Iris pigment epithelial cell (primary cell): Measurements from ENCODE around the gene ALDH1A2.

Experiments
- DNase-seq: peaks from one replicate; pipeline ENCODE4 v3.0.0-alpha.2; 2011; ENCODE audit warnings: low read depth

Gene ALDH1A2

GRCh38 chr15:57994221-57995049 is 71.1 kb downstream of the ALDH1A2 start:
- DNase-seq: peak; percentile 14

GRCh38 chr15:57993409-57994145 is 71.9 kb downstream of the ALDH1A2 start:
- no peak for DNase-seq

DNA sequence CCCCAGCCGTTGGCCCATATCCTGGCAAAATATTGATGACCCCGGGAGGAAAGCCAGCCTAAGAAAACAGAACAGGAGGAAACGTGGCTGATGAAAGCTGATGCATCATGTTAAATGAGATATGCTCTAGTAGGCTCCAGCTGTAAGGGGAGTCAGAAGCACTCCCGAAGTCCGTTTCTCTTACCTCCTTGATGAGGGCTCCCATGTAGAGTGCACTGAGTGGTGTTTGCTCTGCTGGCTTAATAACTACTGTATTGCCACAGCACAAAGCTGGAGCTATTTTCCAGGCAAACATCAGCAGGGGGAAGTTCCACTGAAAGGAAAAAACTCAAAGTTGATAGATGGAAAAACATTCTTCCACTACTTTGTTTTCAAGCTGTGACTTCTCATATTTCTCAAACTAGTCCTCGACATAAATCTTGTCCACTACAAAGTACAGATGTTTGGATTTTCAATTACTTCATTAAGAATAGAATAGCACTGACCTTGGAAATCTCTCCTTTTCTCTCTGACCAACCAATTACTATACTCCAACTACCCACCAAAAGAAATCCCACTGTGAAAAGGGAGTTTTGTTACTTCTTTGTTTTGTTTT is 72.7 kb downstream of the ALDH1A2 start:
- DNase-seq: no peak

- DNase-seq: no peak
Measured at GRCh38 chr15:57973534-57973933, 92.0 kb downstream of the ALDH1A2 start.

- no peak for DNase-seq
Measured at GRCh38 chr15:57972864-57973263, 92.6 kb downstream of the ALDH1A2 start.

DNA sequence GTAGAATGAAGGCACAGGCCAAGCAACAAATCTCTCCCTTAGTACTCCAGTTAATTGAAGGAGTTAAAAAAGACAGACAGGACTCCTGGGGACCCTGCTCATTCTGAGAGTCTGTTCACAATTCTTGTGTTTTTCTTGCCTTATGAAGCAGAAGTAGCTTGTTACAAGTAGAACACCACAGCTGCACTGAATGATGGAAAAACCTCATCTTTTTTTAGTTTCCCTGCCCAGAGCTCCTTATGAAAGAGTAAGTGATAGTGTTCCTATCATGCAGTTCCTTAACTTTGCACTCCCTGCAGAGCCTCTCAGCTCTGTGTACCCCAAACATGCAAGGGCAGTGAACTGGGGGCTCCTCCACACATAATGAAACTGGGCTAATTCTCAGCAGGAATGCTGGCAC is 95.5 kb downstream of the ALDH1A2 start:
- no peak for DNase-seq

DNA sequence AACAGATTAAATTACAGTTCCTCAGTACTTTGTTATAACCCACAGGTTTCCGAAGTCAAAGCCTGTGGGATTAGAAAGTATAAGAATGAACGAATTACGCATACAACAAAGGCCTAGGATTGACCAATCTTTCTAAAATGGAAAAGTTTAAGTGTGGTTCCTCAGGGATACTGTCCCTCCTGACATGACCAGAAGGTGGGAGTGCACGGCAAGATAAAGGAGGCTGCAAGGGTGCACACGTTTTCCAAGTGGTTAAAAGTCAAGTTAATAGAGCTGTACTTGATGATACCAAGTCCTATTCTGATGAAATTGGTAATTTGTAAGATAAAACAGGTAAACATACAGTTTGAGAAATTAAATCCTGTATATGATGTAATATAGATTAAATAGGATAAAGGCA is 96.2 kb downstream of the ALDH1A2 start:
- peak; percentile 46 for DNase-seq

GRCh38 chr15:57962887-57963286 is 102.6 kb downstream of the ALDH1A2 start:
- DNase-seq: no peak

- DNase-seq: no peak
Measured at GRCh38 chr15:57961919-57962318, 103.6 kb downstream of the ALDH1A2 start.

GRCh38 chr15:57957113-57957512 is 108.4 kb downstream of the ALDH1A2 start:
- no peak for DNase-seq

- DNase-seq: no peak
Measured at GRCh38 chr15:57953874-57954273, 111.6 kb downstream of the ALDH1A2 start.

- DNase-seq: no peak
Measured at GRCh38 chr15:57951328-57951932, 114.1 kb downstream of the ALDH1A2 start.

- no peak for DNase-seq
Measured at GRCh38 chr15:57950381-57950946, 115.0 kb downstream of the ALDH1A2 start.

GRCh38 chr15:57949374-57949943 is 116.1 kb downstream of the ALDH1A2 start:
- DNase-seq: no peak

- no peak for DNase-seq
Measured at GRCh38 chr15:57948351-57949289, 116.9 kb downstream of the ALDH1A2 start.

DNA sequence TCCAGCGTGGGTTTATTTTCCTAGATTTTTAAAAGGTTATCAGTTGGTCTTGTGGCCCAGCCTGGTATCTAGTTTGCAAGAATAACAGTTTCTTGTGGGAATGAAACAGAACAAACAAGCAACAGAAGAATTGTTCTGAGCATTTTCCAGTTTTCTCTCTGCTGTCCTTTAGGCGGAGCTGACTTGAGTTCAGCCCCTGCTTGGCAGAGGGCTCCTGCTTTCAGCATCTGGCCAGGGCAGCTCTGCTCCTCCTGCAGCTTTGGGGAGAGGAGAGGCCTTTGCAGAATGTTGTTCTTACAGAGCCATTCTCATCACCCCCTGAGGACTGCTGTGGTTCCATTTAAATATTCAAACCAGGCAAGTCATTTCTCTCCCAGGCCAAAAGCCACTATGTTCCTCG is 117.7 kb downstream of the ALDH1A2 start:
- no peak for DNase-seq

- DNase-seq: no peak
Measured at GRCh38 chr15:57947282-57947681, 118.2 kb downstream of the ALDH1A2 start.

DNA sequence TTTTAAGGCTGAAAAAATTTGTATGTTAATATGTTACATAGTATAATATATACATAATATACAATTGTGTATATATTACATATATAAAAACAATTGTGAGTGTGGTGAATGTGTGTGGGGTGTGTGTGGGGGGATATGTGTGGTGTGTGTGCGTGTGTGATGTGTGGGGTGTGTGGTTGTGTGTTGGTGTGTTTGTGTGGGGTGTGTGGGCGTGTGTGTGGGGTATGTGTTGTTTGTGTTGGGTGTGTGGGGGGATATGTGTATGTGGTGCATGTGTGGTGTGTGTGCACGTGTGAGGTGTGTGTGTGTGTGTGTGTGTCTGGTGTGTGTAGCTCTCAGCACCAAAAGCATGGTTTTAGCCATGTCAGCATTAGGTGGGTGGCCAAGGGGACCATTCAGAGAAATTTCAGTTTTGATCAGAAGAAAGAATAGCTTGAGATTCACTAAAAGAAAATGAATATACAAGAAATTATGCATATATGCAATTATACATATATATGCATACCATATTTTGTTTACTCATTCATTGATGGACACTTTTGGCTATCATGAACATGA is 118.9 kb downstream of the ALDH1A2 start:
- no peak for DNase-seq

DNA sequence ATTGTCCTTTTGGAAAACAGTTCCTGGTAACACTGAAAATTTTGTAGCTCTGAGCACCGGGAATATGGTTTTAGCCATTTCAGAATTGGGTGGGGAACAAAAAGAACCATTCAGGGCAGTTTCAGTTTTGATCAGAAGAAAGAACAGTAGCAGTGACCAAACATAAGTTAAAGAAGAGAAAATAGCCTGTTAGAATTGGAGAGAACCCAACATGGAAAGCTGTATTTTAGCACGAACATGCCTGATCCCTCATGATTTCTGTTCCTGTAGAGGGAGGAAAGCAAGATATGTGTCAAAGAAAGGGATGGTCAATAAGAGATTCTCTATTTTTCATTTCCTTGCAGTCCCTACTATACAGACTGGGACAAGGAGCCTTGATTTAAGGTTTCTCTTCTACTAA is 119.9 kb downstream of the ALDH1A2 start:
- no peak for DNase-seq

DNA sequence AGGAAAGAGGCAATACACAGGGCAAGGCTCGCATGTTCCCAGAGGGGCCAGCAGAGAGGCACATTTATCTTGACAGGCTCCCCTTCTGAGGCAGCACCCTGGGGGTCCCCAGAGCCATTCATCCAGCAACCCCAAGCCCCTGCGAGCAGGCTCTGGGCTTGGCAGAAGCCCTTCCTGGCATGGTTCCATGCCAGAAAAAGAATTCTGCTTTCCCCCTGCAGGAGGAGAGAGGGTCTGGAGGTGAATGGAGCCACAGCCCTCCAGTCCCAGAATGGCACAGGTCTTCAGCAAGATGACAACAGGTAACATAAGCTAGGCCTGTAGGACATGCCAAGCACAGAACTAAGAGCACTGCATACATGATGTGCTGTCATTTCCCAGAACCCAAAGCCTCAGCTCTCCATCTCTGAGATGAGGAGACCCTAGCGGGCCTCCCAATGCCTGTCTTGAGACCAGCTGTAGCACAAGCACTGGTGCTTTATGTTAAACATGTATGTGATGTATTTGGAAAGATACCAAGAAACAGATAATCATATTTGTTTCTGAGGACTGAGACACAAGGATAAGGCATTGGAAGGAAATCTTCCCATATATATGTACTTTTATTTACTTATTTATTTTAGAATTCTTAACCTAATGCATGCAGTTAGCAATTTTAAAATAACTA is 121.6 kb downstream of the ALDH1A2 start:
- no peak for DNase-seq
